Common myeloid progenitor, CD34-positive (primary cell): ENCODE data around the gene DOLK.

Source experiments
- CTCF ChIA-PET: fragments of 350-600 bp; sonication (Branson Sonifier 250); formaldehyde crosslinking; loops from one replicate; lab custom pipeline; 2021; ENCODE audit warnings: antibody characterized with exemption; lab: Charles Lee
- POLR2A ChIA-PET: fragments of 350-600 bp; sonication (Branson Sonifier 250); formaldehyde crosslinking; loops from one replicate; lab custom pipeline; 2021; ENCODE audit warnings: antibody characterized with exemption; lab: Charles Lee
- DNase-seq, 3 donors: peaks; one replicate each; pipeline versions ENCODE4 v3.0.0 to v3.0.0-alpha.2; 2013
- H3K27ac ChIP-seq, 2 experiments: 1 replicate in 1 of 2; 2 replicates in 1 of 2; pipeline ENCODE4 v1.7.0; 2013; ENCODE audit warnings: inconsistent platforms in 2 of 2, low read length in 2 of 2, mild to moderate bottlenecking in 2 of 2, low read depth in 1 of 2, moderate library complexity in 1 of 2; ENCODE audit not compliant: severe bottlenecking in 2 of 2, insufficient read depth in 1 of 2, poor library complexity in 1 of 2
- H3K27me3 ChIP-seq, 5 experiments: replicated peaks in 2 of 5; 1 replicate in 3 of 5; 2 replicates in 2 of 5; pipeline versions ENCODE4 v1.6.1 to v1.7.0; 2013; ENCODE audit warnings: low read length in 4 of 5, mild to moderate bottlenecking in 2 of 5, moderate library complexity in 2 of 5, inconsistent platforms in 1 of 5; ENCODE audit not compliant: insufficient read depth in 5 of 5, control insufficient read depth in 4 of 5
- H3K36me3 ChIP-seq, 4 experiments: 1 replicate in 2 of 4; 2 replicates in 2 of 4; pipeline versions ENCODE4 v1.6.1 to v1.7.0; 2013; ENCODE audit warnings: low read length in 3 of 4, control low read depth in 1 of 4, mild to moderate bottlenecking in 1 of 4; ENCODE audit not compliant: control insufficient read depth in 4 of 4, insufficient read depth in 4 of 4
- H3K4me1 ChIP-seq, 4 experiments: 1 replicate in 3 of 4; 2 replicates in 1 of 4; pipeline versions ENCODE4 v1.6.1 to v1.7.1; 2013; ENCODE audit warnings: low read length in 3 of 4, mild to moderate bottlenecking in 3 of 4, control low read depth in 1 of 4, inconsistent platforms in 1 of 4, moderate library complexity in 1 of 4; ENCODE audit not compliant: control insufficient read depth in 4 of 4, insufficient read depth in 4 of 4; ENCODE audit errors: control extremely low read depth in 1 of 4
- H3K4me3 ChIP-seq, 7 experiments: 1 replicate in 4 of 7; 2 replicates in 3 of 7; pipeline versions ENCODE4 v1.5.1 to v1.7.0; 2013; ENCODE audit warnings: mild to moderate bottlenecking in 7 of 7, low read length in 6 of 7, moderate library complexity in 6 of 7, inconsistent platforms in 2 of 7, low read depth in 2 of 7, control low read depth in 1 of 7; ENCODE audit not compliant: insufficient read depth in 4 of 7, control insufficient read depth in 1 of 7; ENCODE audit errors: extremely low read depth in 1 of 7
- H3K9me3 ChIP-seq, 5 experiments: 1 replicate in 4 of 5; 2 replicates in 1 of 5; pipeline versions ENCODE4 v1.6.1 to v1.7.1; 2013; ENCODE audit warnings: low read length in 4 of 5, mild to moderate bottlenecking in 2 of 5, inconsistent platforms in 1 of 5, low read depth in 1 of 5, moderate library complexity in 1 of 5; ENCODE audit not compliant: control insufficient read depth in 4 of 5, insufficient read depth in 2 of 5; ENCODE audit errors: control extremely low read depth in 1 of 5
- WGBS: methylation state at CpG from one replicate; pipeline ENCODE4 v1.1.5; 2013; ENCODE audit not compliant: insufficient coverage; 5-methylcytosine and 5-hydroxymethylcytosine counted together

The DOLK gene

GRCh38 chr9:128929560-128929959 lies 17.8 kb downstream of the DOLK start:
- no peak overlapping the region for H3K27ac ChIP-seq
- ChIA-PET CTCF (interaction anchor here (0.7 to 7.7 kb wide), 10 partner anchors 8 to 291 kb away, joined by 3 to 107 read pairs (median 4); partner anchors contain the start of genes KYAT1 and LRRC8A), POLR2A (no interaction called here)
- H3K27me3 ChIP-seq, result no peaks in the 10 kb centered on the region
- H3K9me3 ChIP-seq, result no peaks in the 10 kb centered on the region
- no peak for DNase-seq
- 89% methylated on average over 3 of the region's 4 CpGs for WGBS
- H3K4me3 ChIP-seq, result no peak overlapping the region
- no peaks in the 10 kb centered on the region for H3K4me1 ChIP-seq
- no peaks in the 10 kb centered on the region for H3K36me3 ChIP-seq

GRCh38 chr9:128928624-128929023 lies 18.8 kb downstream of the DOLK start:
- ChIA-PET POLR2A (no interaction called here), CTCF (interaction anchor here (0.8 to 7.7 kb wide), 23 partner anchors 9 to 290 kb away, joined by 3 to 107 read pairs (median 5); partner anchors contain the start of genes KYAT1 and LRRC8A)
- Histone ChIP-seq H3K4me3 (no peak overlapping the region), H3K9me3 (no peaks in the 10 kb centered on the region), H3K27me3 (no peaks in the 10 kb centered on the region), H3K36me3 (no peaks in the 10 kb centered on the region), H3K4me1 (no peaks in the 10 kb centered on the region), H3K27ac (no peak overlapping the region)
- no peak for DNase-seq
- 90% methylated on average over 1 of the region's 2 CpGs for WGBS

- 43% methylated on average over 3 of the region's 10 CpGs for WGBS
- no peak overlapping the region for H3K27ac ChIP-seq
- H3K9me3 ChIP-seq, result no peaks in the 10 kb centered on the region
- peaks cover 0 to 4% (median 0%) of the 10 kb centered on the region in 4 experiments for H3K4me1 ChIP-seq
- no peak overlapping the region for H3K4me3 ChIP-seq
- H3K36me3 ChIP-seq, result no peaks in the 10 kb centered on the region
- ChIA-PET POLR2A (no interaction called here), CTCF (interaction anchor here (0.6 to 7.7 kb wide), 23 partner anchors 10 to 282 kb away, joined by 3 to 107 read pairs (median 5); partner anchors contain the start of genes KYAT1 and LRRC8A)
- peak in 2 of 3 donors; percentile 14 to 38 for DNase-seq
- H3K27me3 ChIP-seq, result no peaks in the 10 kb centered on the region
These were observed 19.5 kb downstream of the DOLK start for GRCh38 chr9:128927731-128928411.

- POLR2A ChIA-PET, result no interaction called here
These were observed 23.9 kb downstream of the DOLK start for GRCh38 chr9:128923493-128923883.

GRCh38 chr9:128921881-128922763 lies 25.3 kb downstream of the DOLK start:
- POLR2A ChIA-PET, result interaction anchor here (0.6 kb wide), 1 partner anchor 12 kb away, joined by 3 read pairs; no protein-coding TSS in a partner anchor
- WGBS, result under 1% methylated on average over 21 of the region's 32 CpGs
- no peaks in the 10 kb centered on the region for H3K9me3 ChIP-seq
- peaks cover 2 to 17% (median 13%) of the 10 kb centered on the region in 4 experiments for H3K36me3 ChIP-seq
- no peak overlapping the region for H3K27ac ChIP-seq
- peaks cover 0 to 9% (median 1%) of the 10 kb centered on the region in 4 experiments for H3K4me1 ChIP-seq
- H3K27me3 ChIP-seq, result no peaks in the 10 kb centered on the region
- H3K4me3 ChIP-seq, result peak overlapping the region in 6 of 7 experiments; percentile 28 to 81 (median 63)
- CTCF ChIA-PET, result interaction anchor here (0.7 to 7.7 kb wide), 9 partner anchors 9 to 57 kb away, joined by 3 to 90 read pairs (median 5); partner anchors contain the start of genes KYAT1 and LRRC8A
- peak; percentile 36 to 80 (median 77) for DNase-seq

More at GRCh38 chr9:128923493-128923883, 23.9 kb downstream of the DOLK start:
- Histone ChIP-seq H3K9me3 (no peaks in the 10 kb centered on the region), H3K27me3 (no peaks in the 10 kb centered on the region), H3K4me1 (peaks cover 0 to 9% (median 1%) of the 10 kb centered on the region in 4 experiments), H3K27ac (no peak overlapping the region), H3K36me3 (peaks cover 0 to 7% (median 3%) of the 10 kb centered on the region in 4 experiments), H3K4me3 (no peak overlapping the region)
- 100% methylated on average over 2 of the region's 6 CpGs for WGBS
- no peak for DNase-seq
- CTCF ChIA-PET, result interaction anchor here (1.1 to 7.7 kb wide), 7 partner anchors 11 to 72 kb away, joined by 3 to 107 read pairs (median 8); partner anchors contain the start of genes KYAT1 and LRRC8A

GRCh38 chr9:128920381-128921058 lies 26.9 kb downstream of the DOLK start, which contains the start of gene PHYHD1:
TSS of gene PHYHD1 (plus strand) at chr9:128920982. CDS start at chr9:128922324, 1,342 bp downstream.
- POLR2A ChIA-PET, result no interaction called here
- H3K27me3 ChIP-seq, result no peaks in the 10 kb centered on the region

More at GRCh38 chr9:128920381-128921058, 26.9 kb downstream of the DOLK start, which contains the start of gene PHYHD1:
- Histone ChIP-seq H3K4me1 (peaks cover 0 to 9% (median 1%) of the 10 kb centered on the region in 4 experiments), H3K4me3 (no peak within 1 kb of the TSS), H3K9me3 (no peaks in the 10 kb centered on the region), H3K27ac (no peak within 1 kb of the TSS), H3K36me3 (peaks cover 2 to 30% (median 24%) of the 10 kb centered on the region in 4 experiments)
- 88% methylated on average over 13 of the region's 13 CpGs for WGBS
- no peak for DNase-seq
- CTCF ChIA-PET, result interaction anchor here (1.2 to 3.5 kb wide), 4 partner anchors 11 to 39 kb away, joined by 3 to 14 read pairs (median 6); partner anchors contain the start of genes KYAT1 and LRRC8A
